WTC11 (cell line): ENCODE data around the gene BTBD9.

ENCODE experiments used
- ATF2 ChIP-seq: sonication (generic); formaldehyde crosslinking; IDR thresholded peaks from 2 replicates; pipeline ENCODE4 v1.8.1; 2022; ENCODE audit warnings: low read depth, missing genetic modification reagents, borderline replicate concordance
- CTCF ChIP-seq: fragments of 200-600 bp; IDR thresholded peaks from 2 replicates; pipeline ENCODE4 v1.8.0; 2022; ENCODE audit warnings: antibody characterized with exemption
- JUN ChIP-seq: sonication (generic); formaldehyde crosslinking; IDR thresholded peaks from 2 replicates; pipeline ENCODE4 v1.8.0; 2023; ENCODE audit warnings: mild to moderate bottlenecking, missing genetic modification reagents
- MXD4 ChIP-seq: fragments of 250-450 bp; sonication (Bioruptor Pico); IDR thresholded peaks from 2 replicates; pipeline ENCODE4 v1.8.0; 2021; ENCODE audit warnings: mild to moderate bottlenecking, moderate library complexity, borderline replicate concordance
- NFYB ChIP-seq: sonication (generic); formaldehyde crosslinking; conservative IDR thresholded peaks from 2 replicates; pipeline ENCODE4 v1.8.0; 2022; ENCODE audit warnings: low read depth, missing genetic modification reagents
- NR2C2 ChIP-seq: sonication (generic); formaldehyde crosslinking; IDR thresholded peaks from 2 replicates; pipeline ENCODE4 v1.8.0; 2022; ENCODE audit warnings: mild to moderate bottlenecking, missing genetic modification reagents

- TF ChIP-seq NR2C2 (CRISPR knock-in tag), result no peak
- TF ChIP-seq MXD4 (CRISPR knock-in tag), result no peak
- no peak for TF ChIP-seq CTCF
- TF ChIP-seq ATF2 (CRISPR knock-in tag), result no peak
- TF ChIP-seq NFYB (CRISPR knock-in tag), result no peak
- TF ChIP-seq JUN, result no peak
Observed at GRCh38 chr6:38434051-38434450, 205.7 kb downstream of the BTBD9 start.
